ENCODE data around the gene PURA.

PURA gene

GRCh38 chr5:140110646-140110957, 3.3 kb upstream of the PURA start:
- DNase-seq: no peak

- no peak for DNase-seq
These were observed 2.7 kb upstream of the PURA start for GRCh38 chr5:140111011-140111858.

DNA sequence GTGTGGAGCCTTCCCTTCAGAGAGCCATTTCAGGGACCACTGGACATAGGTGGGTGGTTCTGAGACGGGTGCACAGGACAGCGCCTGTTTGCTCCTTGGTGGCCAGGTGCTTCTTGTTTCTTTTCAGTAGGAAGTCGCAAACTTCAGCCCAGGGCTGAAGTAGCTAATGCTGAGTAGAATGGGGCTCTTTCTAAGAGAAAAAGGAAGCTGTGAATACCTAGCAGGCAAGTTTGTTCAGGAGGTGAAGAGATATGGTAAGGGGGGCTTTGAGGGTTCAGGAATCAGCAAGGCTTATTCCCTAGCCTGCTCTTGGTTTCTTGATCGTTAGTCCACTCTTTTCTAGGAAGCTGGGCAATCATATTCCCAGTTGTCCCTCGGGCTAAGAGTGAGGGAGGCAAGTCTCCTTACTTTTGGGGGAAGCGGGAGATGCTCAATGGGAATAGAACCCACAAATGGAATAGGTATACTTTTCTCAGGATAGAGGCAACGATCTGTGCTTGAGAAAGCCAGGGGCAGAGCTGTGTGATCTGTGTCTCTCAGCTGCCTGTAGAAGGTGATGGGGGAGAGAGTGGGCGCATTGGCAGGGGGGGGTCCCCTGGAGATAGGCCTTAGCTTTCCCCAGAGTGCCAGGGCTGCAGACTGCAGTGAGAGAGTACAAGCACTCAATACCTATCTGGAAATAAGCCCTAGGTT, 1.9 kb upstream of the PURA start:
- DNase-seq: no peak

DNA sequence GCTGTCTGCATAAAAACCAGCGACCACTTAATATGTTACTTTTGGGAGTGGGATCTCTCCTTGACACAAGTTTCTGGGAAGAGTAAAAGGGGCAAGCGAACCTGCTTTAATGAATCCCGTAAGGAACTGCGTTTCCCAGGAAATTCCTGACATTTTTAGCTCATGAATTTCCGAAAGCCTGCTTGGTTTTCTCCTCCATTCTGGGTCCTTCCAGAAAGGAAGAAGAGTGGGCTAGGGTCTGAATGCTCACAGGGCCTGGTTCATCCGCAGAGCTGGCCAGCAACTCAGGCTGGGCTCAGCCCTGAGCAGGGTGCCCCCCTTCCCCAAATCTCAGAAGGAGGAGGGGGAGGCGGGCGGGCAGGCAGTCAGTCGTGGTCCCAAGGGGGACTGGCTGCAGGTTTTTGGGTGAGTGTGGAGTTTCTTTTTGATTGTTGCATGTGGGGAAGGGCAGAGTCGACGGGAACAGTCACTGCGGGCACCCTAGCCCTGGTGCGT, 1.2 kb upstream of the PURA start:
- no peak for DNase-seq

DNA sequence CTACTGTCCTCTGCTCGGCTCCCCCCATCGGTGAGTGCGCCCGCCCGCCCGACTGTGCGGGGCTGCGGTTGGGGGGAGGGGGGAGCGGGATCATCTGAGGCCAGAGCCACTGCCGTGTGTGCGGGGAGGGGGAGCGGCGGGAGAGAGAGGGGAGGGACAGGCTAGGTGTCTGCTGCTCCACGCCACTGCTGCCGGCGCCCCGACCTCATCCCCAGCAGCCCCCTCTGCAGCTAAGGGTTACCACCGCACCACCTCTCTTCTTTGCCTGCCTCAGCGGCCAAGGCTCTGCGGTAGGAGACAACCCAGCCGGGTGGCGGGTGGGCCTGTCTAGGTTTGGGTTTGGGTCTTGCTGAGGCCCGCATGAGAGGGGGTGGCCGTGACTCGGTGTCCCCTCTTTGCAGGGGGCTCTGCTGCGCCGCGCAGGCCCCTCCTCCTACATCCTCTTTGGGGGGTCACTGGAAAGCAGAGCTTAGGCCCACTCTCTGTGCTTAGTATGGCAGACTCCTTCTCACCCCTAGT, 670 bp upstream of the PURA start:
- no peak for DNase-seq

- DNase-seq: peak; percentile 11
These were observed 654 bp downstream of the PURA start for GRCh38 chr5:140114341-140115185.

DNA sequence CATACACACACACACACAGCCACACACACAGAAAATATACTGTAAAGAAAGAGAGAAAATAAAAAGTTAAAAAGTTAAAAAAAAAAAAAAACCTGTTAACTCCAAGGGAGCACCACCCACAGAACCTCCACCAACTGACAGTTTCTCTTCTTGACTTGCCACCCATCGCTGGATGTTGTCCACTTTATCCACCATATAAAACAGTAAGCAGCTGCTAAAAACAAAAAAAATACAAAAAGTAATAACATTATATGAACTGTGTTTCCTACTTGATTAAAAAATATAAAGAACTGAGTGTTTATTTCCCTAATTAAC, 1.2 kb downstream of the PURA start:
- DNase-seq: no peak

DNA sequence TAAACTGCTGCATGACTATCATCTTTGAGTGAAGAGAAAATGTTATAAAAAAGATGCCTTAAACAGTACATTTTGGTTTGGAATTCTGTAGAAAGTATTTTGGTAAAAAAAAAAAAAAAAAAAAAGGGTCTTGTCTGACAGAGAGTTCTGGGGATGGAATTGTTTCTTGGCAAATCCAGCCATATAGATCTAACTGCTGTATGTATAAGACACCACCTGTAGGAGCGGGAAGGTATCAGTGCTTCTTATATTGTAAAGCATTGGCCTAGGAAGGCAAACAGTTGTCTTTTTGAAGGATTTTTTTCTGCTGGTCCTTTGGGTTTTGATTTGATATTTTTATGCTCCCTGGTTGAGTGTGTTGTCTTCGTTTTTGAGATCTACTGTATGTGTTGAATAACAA, 2.8 kb downstream of the PURA start:
- DNase-seq: no peak

DNA sequence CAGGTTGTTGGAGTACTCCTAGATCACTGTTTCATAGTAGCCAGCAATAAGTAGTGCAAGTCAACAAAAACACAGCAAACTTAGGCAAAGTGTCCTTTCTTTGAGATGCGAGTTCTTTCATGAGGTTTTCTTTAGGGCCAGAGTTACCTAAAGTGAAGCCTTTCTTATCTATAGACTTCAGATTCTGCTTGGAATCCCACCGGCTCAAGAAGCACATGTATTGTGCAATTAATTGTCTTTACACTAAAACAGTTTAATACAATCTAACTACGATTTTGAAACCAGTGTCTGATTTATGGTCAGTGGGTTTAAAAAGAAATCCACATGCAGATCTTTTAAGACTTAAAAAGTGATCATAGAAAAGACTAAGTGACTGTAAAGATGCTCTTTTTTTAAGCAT, 3.6 kb downstream of the PURA start:
- no peak for DNase-seq

DNA sequence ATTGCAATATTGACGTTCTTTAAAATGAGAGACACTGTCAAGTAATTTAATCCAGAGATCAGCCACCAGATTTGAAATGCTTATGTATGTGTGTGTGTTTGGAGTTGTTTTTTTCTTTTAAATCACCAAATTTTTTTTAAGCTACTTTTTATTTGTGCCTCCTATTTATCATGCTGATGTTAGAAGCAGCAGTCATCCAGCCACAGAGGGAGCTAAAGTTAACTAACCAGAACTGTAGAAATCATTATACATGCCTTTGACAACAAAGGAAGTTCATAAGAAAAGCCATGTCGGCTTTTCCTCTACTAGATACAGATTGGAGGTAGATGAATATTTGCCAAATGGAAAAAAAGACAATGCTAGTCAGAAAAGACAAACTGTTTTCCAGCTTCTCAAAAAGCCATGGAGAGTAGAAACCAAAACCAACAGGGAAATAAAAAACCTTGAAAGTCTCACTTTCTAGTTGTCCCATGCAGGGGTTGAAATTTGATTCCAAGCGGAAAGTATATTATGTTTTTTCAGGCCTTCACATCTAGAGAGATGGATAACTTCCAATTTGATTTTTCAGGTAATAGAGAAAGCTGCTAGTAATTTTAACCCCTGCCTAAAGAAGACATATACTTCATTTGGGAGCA, 4.5 kb downstream of the PURA start:
- DNase-seq: no peak

DNA sequence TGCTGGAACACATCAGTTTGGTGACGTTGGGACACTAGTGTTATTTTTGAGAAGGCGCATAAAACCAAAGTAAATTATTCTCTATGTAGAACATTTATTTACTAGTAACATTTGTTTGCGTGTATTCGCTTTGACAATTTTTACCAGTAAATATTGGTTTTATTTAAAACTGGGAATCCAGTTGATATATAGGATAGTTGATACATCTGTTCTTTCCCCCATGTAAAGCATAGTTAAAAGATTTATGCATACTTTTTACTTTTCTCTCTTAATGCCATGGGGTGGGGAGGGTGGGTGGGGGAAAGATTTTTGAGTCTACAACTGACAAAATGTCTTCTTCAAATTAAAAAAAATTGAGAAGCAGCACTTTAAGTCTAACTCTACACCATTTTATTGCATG, 11.7 kb downstream of the PURA start, which contains the start of gene IGIP:
Gene IGIP (plus strand): TSS at position 301 of the 400 bp plus-strand sequence. CDS start 2,540 bp downstream, outside the sequence.
- no peak for DNase-seq

- DNase-seq: no peak
These were observed 12.6 kb downstream of the PURA start for GRCh38 chr5:140126315-140127012.

DNA sequence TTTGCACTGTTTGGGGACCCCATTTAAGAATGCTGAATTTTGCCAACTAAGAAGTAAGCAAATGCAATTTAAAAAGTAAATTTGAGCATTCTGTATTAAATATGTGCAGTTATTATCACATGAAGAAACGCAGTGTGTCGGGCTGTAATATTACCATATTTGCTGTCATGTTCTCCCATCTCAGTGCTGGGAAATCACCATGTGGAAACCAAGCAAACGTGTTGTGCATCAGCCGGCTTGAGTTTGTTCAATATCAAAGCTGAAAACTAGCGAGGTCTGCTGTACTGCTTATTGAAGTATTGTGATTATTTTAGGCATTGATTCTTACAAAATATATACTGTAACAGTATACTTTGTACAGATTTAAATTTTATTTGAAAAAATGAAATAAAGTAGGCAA, 14.5 kb downstream of the PURA start:
- DNase-seq: no peak

GRCh38 chr5:140130949-140131733, 17.2 kb downstream of the PURA start:
- DNase-seq: no peak

DNA sequence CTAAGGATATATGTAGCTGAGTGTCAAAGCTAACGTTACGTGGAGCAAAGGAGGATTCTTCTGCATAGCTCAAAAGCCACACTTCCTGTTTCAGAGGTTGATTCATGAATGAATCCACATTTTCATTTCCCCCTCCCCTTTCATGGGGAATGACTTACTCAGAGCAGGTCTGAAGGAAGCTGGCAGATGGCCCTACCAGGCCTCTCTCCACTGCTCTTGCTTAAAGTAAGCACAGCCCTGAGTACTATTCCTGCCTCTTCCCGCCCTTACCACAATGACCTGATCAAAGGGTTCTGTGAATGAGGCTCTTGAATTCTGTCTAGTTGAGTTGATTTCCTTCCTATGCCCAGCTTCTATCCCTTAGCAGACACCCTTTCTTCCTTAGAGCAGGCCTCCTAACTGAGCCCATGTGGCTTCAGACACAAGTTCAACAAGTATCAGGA, 18.1 kb downstream of the PURA start:
- DNase-seq: no peak

- DNase-seq: no peak
These were observed 19.7 kb downstream of the PURA start for GRCh38 chr5:140133514-140134167.

DNA sequence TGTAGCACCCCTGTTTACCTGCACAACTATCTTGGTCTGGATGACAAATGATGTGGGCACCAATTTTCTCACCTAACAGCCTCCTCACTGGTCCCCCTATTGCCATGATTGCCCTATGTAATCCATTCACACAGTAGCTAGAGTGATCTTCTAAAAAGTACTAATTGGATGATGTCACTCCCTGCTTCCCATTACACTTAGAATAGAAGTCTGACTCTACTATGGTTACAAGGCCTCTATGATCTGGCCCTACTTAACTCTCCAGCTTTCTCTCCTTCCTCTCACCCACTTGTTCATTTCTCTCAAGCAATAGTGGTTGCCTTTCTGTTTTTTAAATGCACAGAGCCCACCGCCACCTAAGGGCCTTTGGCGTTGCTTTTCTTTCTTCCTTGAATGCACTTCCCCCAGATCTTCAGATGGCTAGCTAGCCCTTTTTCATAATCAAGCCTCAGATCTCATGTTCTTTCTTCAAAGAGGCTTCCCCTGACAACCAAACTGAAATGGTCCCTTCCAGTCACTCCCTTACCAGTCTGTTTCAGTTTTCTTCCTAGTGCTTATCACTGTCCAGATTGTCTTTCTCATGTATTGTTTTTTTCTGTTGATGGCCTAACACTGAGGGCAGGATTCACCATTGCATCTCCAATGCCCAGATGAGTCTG, 20.5 kb downstream of the PURA start:
- no peak for DNase-seq

- DNase-seq: no peak
These were observed 21.2 kb downstream of the PURA start for GRCh38 chr5:140135127-140135526.

DNA sequence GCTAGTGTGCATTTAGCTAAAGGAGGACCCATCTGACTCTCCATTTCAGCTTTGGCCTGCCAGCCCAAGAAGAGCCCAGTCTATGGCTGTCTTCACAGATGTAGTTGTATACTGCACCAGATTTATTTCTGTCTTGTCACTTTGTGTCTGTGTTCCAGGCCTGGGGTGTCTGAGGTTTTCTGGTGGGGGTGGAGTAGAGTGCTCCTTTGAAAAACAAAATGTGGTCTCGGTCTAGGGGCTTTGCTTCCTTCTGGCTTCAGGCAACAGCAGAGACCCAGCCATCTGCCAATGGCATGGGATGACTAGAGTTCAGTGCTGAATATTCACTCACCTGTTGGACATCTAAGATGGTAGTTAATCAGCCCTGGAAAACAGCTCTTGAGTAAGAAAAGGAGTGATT, 22.7 kb downstream of the PURA start:
- DNase-seq: no peak

DNA sequence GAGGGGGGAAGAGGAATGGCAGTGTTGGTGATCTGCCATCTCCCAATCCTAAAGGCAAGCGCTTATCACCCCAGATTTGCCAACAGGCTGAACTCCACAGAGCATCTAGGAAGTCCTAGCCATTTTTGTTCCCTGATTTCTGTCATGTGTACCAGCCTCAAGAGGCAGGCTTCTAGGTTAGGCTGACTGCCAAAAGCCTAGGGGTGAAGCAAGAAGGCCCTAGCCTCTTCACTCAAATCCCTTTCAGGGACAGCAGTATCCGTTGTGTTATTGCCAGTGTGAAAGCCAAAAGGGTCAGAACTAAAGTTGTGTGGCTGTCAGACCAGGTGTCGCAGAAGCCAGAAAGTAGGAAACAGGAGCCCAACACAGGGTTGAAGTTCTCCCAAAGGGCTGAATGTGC, 26.5 kb downstream of the PURA start:
- DNase-seq: no peak
